Glutamatergic neuron (in vitro differentiated cells): ENCODE measurements around the gene ARHGAP31. TPM values are rescaled to one million over a fixed set of nuclear protein-coding genes. Genes with fewer than 3 reads are reported as not detected.
"Not testable (repeated sequence)": the region's sequence is repeated elsewhere in the genome, so short reads cannot be mapped to it uniquely, and the experiment has no call there.

Experiments used
- DNase-seq: peaks from one replicate; pipeline ENCODE4 v3.0.0; 2022
- H3K27ac Mint-ChIP-seq: one replicate; pipeline ENCODE4 v1.8.0; 2020; ENCODE audit warnings: mild to moderate bottlenecking, mixed read lengths, inconsistent platforms; ENCODE audit not compliant: unreplicated experiment
- H3K27me3 Mint-ChIP-seq: one replicate; pipeline ENCODE4 v1.8.0; 2020; ENCODE audit warnings: mild to moderate bottlenecking, moderate library complexity, mixed read lengths, inconsistent platforms; ENCODE audit not compliant: unreplicated experiment
- H3K36me3 Mint-ChIP-seq: one replicate; pipeline ENCODE4 v1.8.0; 2020; ENCODE audit warnings: mild to moderate bottlenecking, mixed read lengths, inconsistent platforms; ENCODE audit not compliant: unreplicated experiment
- H3K4me1 Mint-ChIP-seq: one replicate; pipeline ENCODE4 v1.8.0; 2020; ENCODE audit warnings: mild to moderate bottlenecking, low read depth, mixed read lengths, inconsistent platforms; ENCODE audit not compliant: unreplicated experiment
- H3K4me3 Mint-ChIP-seq: one replicate; pipeline ENCODE4 v1.8.0; 2020; ENCODE audit warnings: mild to moderate bottlenecking, mixed read lengths, inconsistent platforms; ENCODE audit not compliant: unreplicated experiment
- H3K9me3 Mint-ChIP-seq: one replicate; pipeline ENCODE4 v1.8.0; 2020; ENCODE audit warnings: mild to moderate bottlenecking, moderate library complexity, mixed read lengths, inconsistent platforms; ENCODE audit not compliant: unreplicated experiment
- CTCF ChIP-seq: fragments of 200-600 bp; sonication (generic); IDR thresholded peaks from one replicate; pipeline ENCODE4 v1.5.0; 2021; ENCODE audit not compliant: partially characterized antibody, unreplicated experiment
- total RNA-seq: library from RNA; stranded (reverse); fragmentation: NEBNext Ultra II Directional; extraction: Animal tissue kit (Norgen Biotek cat#: 25700); gene quantifications from one replicate; pipeline ENCODE4 v1.2.1, GENCODE V29; 2021; ENCODE audit not compliant: unreplicated experiment

Gene ARHGAP31
- total RNA-seq, 1 donor from 2014 or later: 0.20 TPM

- no peak for DNase-seq
- no peaks in the 10 kb centered on the region for H3K36me3 Mint-ChIP-seq
- H3K27me3 Mint-ChIP-seq: no peaks in the 10 kb centered on the region
- peaks cover 6% of the 10 kb centered on the region for H3K4me1 Mint-ChIP-seq
- H3K9me3 Mint-ChIP-seq: no peaks in the 10 kb centered on the region
- H3K4me3 Mint-ChIP-seq: no peak overlapping the region
- H3K27ac Mint-ChIP-seq: no peak overlapping the region
- TF ChIP-seq CTCF: no peak
Observed at GRCh38 chr3:119364401-119364800, 70.2 kb downstream of the ARHGAP31 start.

GRCh38 chr3:119365418-119365817 lies 71.2 kb downstream of the ARHGAP31 start:
- no peak for DNase-seq
- no peaks in the 10 kb centered on the region for H3K36me3 Mint-ChIP-seq
- no peaks in the 10 kb centered on the region for H3K27me3 Mint-ChIP-seq
- H3K27ac Mint-ChIP-seq: no peak overlapping the region
- H3K4me3 Mint-ChIP-seq: no peak overlapping the region
- no peaks in the 10 kb centered on the region for H3K9me3 Mint-ChIP-seq
- no peaks in the 10 kb centered on the region for H3K4me1 Mint-ChIP-seq
- no peak for TF ChIP-seq CTCF

GRCh38 chr3:119367000-119367399 lies 72.8 kb downstream of the ARHGAP31 start:
- Mint-ChIP-seq H3K4me1 (no peaks in the 10 kb centered on the region), H3K36me3 (no peaks in the 10 kb centered on the region), H3K4me3 (no peak overlapping the region), H3K9me3 (no peaks in the 10 kb centered on the region), H3K27me3 (no peaks in the 10 kb centered on the region), H3K27ac (no peak overlapping the region)
- TF ChIP-seq CTCF: no peak
- no peak for DNase-seq

- H3K9me3 Mint-ChIP-seq: no peaks in the 10 kb centered on the region
- H3K4me1 Mint-ChIP-seq: no peaks in the 10 kb centered on the region
- no peak overlapping the region for H3K27ac Mint-ChIP-seq
- H3K27me3 Mint-ChIP-seq: no peaks in the 10 kb centered on the region
- H3K36me3 Mint-ChIP-seq: no peaks in the 10 kb centered on the region
- no peak for TF ChIP-seq CTCF
- no peak overlapping the region for H3K4me3 Mint-ChIP-seq
- DNase-seq: no peak
Observed at GRCh38 chr3:119368298-119368697, 74.1 kb downstream of the ARHGAP31 start.

- not testable (repeated sequence) for H3K4me1 Mint-ChIP-seq
Observed at GRCh38 chr3:119371786-119372185, 77.6 kb downstream of the ARHGAP31 start.

GRCh38 chr3:119375106-119375505 lies 80.9 kb downstream of the ARHGAP31 start:
- Mint-ChIP-seq H3K4me1 (no peaks in the 10 kb centered on the region), H3K9me3 (no peaks in the 10 kb centered on the region), H3K27ac (no peak overlapping the region), H3K27me3 (no peaks in the 10 kb centered on the region), H3K36me3 (no peaks in the 10 kb centered on the region), H3K4me3 (no peak overlapping the region)
- no peak for TF ChIP-seq CTCF
- no peak for DNase-seq

More at GRCh38 chr3:119371786-119372185, 77.6 kb downstream of the ARHGAP31 start:
- H3K27ac Mint-ChIP-seq, H3K9me3 Mint-ChIP-seq, H3K4me3 Mint-ChIP-seq, H3K36me3 Mint-ChIP-seq, H3K27me3 Mint-ChIP-seq, DNase-seq: not testable (repeated sequence)
